ENCODE data around the gene BACE1.

The BACE1 gene

DNA sequence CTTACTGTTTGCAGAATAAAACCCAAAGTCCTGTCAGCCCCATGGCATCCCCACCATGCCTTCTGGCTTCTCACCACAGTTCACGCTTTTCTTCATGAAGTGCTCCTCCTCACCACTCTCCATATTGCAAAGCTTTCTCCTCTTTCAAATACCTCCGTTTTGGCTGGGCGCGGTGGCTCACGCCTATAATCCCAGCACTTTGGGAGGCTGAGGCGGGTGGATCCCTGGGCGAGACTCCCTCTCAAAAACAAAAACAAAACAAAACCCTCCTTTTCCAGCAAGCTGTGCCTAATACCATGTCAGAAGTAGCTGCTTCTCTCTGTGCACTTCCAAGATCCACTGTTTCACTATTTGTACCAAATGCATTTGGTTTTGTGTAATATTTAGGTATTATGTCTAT is 6.7 kb downstream of the BACE1 start:
- no peak for DNase-seq (ENCODE audit: low spot score)

DNA sequence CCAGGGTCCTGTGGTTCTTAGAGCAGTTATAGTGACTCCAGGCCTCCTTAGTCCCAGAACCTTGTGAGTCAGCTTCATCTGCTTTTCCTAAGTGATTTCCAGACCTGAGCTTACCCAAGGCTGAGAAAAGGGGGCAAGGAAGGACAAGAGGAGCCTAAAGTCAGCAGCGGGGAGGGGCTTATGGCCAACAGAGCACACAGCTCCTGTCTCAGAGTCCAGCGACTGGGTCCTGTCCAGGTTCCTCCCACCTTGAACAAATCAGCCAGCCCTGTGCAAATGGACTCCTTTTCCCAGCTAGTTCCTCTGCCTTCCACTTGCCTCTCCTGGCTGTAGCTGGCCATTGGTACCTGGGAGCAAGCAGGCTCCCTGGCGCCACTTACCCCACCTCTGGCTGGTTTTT is 10.9 kb downstream of the BACE1 start:
- DNase-seq (ENCODE audit: low spot score), result no peak

DNA sequence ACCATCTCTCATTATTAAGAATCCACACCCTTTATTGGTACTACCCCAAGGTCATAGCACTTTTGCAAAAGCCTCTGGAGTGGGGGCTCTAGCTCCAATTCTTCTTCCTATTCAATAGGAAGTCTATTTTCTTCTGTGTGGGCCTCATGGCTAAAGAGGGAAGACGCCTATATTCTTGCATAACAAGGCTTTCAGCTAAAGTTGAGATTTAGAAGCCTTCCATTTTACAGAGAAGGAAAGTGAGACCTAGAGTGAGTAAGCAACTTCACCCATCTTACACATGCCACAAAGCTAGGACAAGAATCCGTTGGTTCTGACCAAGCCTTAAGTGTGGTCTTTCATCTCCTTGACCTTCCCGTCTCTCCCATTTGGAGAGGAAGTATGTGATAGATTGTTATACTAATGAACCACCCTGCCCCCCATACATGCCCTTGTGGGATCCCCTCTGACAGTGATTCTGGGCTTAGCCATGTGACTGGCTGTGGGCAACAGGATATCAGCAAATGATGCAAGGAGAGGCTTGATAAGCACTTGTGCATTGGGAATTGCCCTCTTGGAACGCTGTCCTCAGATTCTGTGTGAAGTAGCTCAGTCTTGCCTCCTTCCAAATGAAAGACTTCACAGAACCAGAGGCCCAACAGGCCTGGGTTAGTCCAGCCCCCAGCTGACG is 12.3 kb downstream of the BACE1 start:
- DNase-seq (ENCODE audit: low spot score), result no peak

DNA sequence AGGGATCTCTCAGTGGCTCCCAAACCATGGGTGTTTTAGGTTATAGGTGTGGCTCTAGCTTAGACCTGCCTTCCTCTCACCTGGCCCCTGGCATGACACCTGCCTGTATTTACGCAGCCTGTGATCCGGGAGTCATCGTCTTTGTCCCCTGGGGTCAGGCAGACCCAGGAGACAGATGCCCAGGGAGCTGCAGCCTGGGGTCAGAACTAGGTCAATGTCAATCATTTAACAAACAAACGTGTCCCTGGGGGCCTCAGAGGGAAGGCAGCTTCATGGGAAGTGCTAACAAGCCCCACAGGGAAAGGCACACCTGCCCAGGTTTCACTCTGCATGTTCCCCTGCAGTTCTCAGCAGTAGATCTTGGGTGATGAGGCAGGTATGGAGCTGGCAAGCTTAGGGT is 13.0 kb downstream of the BACE1 start:
- no peak for DNase-seq (ENCODE audit: low spot score)

DNA sequence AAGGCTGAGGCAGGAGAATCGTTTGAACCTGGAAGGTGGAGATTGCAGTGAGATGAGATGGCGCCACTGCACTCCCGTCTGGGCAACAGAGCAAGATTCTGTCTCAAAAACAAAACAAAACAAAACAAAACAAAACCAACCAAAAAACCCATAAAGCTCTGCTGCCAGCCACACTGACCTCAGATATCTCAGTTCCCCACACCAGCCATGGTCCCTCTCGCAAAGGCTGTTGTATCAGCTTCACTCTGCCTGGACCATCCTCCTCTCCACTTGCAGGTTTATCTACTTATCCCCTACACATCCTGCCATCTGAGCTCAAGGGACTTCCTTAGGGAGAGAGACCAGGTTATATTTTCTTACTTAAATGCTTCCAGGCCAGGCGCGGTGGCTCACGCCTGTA is 13.8 kb downstream of the BACE1 start:
- DNase-seq (ENCODE audit: low spot score), result no peak

DNA sequence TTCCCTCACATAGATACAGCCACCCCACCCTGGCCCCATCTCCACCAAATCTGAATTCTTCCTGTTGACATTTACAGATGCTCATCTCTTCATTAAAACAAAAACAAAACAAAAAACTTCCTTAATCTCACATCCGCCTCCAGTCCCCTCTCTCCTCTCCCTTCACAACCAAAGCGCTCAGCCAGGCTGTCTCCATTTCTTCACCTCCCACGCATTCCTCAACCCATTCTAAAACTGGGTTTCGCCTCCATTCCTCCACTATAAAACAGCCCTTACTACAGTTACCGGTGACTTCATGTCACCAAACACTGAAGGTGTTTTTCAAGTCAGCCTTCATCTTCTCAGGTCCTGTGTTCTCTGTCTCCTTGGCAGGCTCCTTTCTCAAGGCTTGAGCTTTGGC is 15.3 kb downstream of the BACE1 start:
- DNase-seq (ENCODE audit: low spot score), result no peak

DNA sequence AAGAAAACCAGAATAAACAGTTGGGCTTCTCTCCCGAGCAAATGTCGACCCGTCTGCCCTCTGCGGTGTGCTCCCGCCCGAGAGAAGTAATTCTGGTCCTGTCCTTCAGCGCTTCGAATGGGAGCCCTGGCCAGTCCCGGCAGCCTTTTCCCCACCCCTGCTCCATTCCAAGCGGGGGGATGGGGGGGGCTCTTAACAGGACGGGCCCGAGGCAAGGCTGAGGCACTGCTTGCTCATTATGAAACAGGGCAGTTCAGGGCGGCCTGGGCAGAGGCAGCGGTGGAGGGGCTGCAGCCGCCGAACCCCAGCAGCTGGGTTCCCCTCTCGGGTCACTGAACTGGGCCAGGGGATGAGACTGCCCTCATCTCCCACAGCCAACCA is 15.8 kb downstream of the BACE1 start:
- DNase-seq (ENCODE audit: low spot score), result peak; percentile 72

DNA sequence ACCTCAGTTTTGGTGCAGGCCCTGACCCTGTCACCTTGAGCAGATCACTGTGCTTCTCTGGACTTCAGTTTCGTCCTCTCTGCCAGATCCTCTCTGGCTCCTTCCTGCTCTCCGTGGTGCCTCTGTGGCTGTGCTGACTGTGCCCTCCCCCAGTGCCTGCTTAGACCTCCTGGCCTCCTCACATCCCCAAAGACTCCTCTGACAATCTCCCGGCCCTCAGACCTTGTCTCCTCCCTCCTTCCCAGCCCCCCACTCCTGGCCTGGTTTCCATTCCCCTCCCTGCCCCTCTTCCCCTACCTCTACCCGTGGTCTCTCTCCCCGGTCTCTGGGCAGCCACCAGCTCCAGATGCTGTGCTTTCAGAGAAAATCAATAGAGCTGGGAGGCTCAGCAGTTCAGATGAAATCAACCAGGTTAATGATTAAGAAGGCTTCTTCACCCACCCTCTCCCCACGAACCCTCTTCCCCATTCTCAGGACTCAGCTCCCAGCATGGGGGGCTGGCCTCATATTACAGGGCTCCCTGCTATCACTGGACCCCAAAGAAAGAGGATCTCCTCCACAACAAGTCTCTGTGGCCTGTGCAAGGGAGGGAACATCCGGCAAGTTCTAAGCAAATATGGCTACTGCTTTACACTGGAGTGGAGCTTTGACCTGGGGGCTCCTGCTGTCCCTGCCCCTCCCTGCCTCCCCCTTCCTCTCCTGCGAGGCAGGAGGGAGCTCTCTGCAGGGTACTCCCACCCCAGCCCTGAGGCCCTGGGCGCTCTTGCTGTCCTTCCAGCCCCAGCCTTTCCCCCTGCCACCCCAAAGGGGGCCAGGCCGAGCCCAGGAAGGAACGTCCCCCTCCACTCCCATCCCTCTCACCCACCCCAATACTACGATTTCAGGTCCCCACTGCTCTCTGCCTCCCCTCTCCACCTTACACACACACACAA is 16.4 kb downstream of the BACE1 start:
- DNase-seq (ENCODE audit: low spot score), result no peak

DNA sequence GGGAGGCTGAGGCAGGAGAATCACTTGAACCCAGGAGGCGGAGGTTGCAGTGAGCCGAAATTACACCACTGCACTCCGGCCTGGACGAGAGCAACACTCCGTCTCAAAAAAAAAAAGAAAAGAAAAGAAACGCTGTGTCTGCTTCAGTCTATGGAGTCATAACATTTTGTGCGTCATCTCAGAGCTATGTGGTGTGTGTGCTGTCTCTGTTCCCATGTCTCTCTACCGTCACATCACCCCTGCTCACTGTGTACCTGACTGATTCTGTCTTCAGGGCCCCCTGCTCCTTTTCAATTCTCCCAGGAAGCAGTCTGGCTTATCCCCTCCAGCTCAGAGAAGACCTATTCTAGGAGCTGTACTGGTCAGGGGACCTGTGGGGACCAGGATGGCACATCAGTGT is 17.9 kb downstream of the BACE1 start:
- DNase-seq (ENCODE audit: low spot score), result no peak

DNA sequence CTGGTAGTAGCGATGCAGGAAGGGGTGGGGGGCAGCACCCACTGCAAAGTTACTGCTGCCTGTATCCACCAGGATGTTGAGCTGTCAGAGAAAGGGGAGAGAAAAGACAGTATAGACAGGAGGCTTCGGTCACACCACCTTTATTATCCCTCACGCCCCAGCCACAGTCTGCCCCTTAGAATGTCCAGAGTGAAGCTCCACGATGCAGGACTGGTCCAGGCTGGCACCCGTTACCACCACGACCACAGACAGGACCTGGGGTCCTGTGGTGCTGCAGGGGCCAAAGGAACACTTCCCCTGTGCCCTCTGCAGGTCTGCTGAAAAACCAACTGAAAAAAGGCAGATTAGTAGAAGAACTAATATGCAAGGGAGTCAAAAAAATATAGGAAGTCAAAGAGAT is 19.2 kb downstream of the BACE1 start:
- no peak for DNase-seq (ENCODE audit: low spot score)

DNA sequence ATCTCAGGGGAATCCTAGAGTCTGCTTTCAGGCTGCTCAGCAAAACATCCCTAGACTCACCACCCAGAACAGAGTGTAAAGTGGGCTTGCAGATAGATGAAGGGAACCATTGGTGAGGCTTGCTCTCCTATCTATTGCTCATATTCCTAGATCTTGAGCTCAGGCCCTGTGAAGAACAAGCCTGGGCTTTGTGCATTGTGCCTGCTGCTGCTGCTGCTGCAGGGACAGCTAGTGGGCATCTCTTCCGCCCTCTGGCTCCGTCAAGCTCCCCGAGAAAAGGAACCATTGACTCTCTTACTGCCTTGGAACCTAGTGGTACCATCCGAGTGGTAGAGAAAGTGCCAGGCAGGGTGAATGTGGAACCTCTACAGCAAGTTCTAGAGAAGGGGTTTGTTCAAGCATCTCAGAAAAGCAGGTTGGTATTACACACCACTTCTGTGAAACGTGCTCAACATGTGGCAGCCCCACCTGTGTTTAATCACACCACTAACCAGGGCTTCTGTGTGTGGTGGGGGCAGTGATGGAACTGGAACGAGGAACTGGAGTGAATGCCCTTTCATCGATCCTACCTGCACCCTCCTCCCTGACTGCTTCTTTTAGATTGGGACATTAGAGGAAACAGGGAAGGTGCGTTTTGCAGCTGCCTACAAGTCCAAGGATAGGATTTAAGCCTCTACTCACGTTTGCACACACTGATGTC is 20.5 kb downstream of the BACE1 start:
- no peak for DNase-seq (ENCODE audit: low spot score)

DNA sequence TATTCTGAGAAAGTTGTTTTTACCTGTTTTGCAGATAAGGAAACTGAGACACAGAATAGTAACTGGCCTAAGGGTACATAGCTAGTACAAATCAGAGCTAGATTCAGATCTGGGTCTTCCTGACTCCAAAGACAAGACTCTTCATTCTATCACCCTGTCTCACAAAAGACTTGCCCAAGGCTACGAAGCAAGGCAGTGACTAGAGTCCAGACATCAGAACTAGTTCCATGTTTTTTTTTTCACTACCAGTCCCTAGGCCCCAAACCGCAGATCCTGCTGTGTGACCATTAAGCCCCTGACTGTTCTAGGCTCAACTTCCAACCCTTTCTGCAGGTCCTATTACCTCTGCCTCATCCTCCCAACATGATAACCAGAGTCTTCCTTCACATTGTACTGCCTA is 23.4 kb downstream of the BACE1 start:
- no peak for DNase-seq (ENCODE audit: low spot score)

DNA sequence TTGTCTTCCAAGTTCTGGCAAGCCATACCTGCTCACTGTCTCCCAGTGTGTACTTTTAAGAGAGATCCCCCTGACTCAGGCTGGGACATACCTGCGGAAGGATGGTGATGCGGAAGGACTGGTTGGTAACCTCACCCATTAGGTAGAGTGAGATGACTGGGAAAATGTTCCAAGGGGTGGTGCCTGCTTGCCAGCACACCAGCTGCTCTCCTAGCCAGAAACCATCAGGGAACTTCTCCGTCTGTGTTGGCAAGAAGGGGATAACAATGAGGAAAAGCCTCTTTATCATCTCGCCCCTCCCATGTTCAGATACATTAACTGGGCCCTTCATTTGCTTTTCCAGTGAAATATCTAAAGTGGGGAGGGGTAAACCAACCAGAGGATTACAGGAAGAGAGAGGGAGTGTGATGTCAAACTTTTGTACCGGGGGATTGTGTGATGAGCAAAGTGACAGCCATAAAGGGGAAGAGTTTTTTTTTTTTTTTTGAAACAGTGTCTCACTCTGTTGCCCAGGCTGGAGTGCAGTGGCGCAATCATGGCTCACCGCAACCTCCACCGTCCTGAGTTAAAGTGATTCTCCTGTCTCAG is 25.2 kb downstream of the BACE1 start, which contains the start of gene BACE1-AS:
TSS of gene BACE1-AS (plus strand) at position 538 of the 588 bp plus-strand sequence.
- no peak for DNase-seq (ENCODE audit: low spot score)

DNA sequence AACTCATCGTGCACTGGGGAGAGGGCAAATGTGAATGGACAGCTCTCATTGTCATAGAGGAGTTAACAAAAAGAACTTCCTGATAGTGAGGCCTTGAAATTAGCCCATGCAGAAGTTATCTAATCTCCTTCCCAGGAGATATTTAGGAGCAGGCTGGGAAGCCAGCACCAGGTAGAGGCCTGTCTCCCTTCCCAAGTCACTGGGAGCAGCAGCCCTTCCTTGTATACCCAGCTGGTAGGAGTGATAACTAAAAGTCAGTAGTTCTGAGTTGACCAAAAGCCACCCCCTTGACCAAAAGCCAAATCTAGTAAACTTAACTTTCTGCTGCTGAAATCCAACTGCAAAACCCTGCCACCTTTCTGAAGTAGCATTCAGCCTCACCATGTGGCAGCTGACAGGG is 26.3 kb downstream of the BACE1 start:
- DNase-seq (ENCODE audit: low spot score), result no peak

DNA sequence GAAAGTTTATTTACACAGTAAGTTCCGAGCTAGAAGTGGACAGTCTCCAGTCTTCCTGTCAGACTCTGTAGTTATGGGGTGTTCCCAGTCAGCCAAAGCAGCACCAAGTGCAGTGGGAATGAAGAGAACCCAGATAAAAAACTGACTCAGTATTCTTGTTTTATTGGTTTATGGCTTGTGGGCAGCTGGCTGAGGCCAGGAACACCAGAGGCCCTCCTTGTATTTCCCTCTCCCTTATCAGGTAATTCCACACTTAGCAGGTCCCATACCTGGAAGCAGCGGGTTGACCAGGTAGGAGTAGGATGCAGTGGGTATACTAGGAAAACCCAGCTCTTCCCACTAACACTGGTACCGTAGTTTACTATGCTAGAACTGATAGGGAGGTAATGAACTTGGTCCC is 28.4 kb downstream of the BACE1 start:
- DNase-seq (ENCODE audit: low spot score), result no peak

DNA sequence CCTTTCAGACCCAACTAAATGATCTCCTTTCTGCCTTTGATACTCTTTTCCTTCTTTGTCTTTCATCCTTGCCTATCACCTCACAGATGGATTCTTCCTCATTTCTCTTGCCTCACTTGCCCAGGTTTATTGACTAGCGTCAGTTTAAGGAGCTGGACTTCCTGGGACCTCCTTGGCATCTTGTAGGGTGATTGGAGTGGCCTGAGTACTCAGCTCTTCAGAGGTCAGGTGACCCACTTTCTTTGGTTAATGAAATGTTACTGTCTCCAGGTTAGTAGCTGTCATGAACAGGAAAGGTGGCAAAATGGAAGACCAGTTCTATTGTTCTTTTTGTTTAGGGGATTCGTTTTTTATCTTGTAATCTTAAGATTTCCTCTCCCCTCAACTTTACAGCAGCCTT is 29.5 kb downstream of the BACE1 start:
- DNase-seq (ENCODE audit: low spot score), result no peak

DNA sequence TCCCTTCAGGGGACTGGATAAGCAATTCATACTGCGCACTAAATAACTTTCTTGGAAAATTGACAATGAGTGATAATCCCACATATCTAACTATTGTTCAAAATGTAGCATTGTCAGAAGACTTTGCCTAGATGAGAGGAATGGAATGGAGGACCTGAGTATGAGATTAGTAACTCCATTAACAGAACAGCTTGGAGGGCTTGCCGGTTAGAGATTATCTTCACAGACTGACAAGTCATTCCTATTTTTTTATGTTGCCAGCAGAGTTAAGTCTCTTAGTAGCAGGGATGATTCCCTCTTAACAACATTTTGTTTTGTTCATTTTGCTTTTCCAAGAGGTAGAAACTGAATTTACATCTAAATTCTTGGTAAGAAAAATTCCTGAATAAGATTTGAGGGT is 32.0 kb downstream of the BACE1 start:
- no peak for DNase-seq (ENCODE audit: low spot score)

DNA sequence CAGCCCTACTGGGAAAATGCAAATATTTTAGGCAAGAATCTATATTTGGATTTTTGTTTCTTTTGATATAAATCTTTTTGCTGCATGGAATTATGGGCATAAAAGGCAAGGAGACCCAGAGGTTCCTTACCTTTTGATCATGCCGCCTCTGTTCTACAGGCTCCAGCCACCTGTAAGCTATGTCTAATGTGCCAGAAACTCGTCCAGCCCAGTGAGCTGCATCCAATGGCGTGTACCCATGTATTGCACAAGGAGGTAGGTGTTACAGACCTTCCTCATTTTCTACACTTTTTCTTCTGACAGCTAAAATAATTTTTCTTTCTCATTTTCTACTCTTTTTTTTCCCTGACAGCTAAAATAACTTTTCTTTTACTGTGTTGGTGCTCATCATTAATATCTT is 33.1 kb downstream of the BACE1 start:
- no peak for DNase-seq (ENCODE audit: low spot score)

DNA sequence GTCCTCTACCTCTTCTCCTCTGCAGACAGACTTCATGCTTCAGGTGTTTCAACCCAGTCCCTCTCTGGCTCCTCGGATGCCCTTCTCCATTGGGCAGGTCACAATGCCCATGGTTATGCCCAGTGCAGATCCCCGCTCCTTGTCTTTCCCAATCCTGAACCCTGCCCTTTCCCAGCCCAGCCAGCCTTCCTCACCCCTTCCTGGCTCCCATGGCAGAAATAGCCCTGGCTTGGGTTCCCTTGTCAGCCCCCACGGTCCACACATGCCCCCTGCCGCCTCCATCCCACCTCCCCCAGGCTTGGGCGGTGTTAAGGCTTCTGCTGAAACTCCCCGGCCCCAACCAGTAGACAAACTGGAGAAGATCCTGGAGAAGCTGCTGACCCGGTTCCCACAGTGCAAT is 34.2 kb downstream of the BACE1 start:
- DNase-seq (ENCODE audit: low spot score), result no peak

DNA sequence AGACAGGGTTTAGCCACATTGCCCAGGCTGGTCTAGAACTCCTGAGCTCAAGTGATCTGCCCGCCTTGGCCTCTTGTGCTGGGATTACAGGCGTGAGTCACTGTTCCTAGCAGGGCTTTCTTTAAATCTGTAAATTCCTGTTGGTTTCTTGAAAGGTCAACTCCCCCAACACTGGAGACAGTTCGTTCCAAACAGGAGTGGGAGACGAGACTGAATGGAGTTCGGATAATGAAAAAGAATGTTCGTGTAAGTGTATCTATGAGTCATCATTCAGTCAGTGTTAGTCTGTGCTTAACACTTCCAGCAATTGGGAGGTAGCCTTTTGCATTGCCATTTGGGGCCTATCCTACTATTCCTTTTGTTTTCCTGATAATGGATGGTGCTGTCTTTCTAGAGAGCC is 34.9 kb downstream of the BACE1 start:
- no peak for DNase-seq (ENCODE audit: low spot score)

DNA sequence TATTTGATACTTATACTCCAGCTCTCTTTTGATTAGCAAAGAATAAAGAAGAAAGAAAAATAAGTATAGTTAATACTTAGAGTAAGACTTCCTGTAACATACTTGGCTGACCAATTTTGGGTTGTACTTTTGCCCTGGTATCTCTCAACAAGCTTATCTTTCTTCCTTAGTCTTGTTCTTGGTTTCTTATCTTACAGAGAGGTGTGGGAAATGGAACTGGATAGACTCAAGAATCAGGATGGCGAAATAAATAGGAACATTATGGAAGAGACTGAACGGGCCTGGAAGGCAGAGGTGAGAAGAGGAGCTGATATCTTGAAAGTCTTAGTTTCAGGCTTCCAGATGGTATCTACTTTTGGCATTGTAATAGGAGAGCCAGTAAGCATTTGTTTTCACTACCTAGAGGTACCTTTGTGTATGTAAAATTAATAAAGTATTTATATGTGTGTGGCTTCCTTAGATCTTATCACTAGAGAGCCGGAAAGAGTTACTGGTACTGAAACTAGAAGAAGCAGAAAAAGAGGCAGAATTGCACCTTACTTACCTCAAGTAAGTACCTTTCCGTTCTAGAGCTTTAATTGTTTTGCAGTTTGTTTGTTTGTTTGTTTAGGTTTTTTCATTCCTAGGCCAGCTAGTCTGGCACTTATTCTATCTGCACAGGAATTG is 36.2 kb downstream of the BACE1 start:
- DNase-seq (ENCODE audit: low spot score), result no peak

DNA sequence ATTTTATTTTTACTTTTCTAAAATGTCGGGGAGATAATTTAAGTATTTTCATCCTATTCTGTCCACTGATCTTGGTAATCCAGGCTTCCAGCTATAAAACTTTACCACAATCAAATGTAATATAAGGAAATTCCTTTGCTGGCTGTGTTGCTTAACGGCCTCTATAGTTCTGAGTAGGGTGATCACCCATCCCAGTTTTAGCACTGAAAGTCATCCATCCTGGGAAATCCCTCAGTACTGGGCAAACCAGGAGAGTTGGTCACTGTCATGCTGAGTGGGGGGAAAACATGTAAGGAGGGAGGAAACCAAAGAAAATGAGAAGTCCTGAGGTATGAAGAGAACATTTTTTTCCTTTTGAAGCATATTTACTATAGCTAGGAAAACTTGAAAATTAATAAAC is 37.7 kb downstream of the BACE1 start:
- DNase-seq (ENCODE audit: low spot score), result no peak

Data from ecto neural progenitor cell (in vitro differentiated cells).